ENCODE data around the gene MRPL47. TPM values are rescaled to one million over a fixed set of nuclear protein-coding genes. Genes with fewer than 3 reads are reported as not detected.
A peak's percentile ranks its signal among the peaks of the same experiment; 100 is the strongest.

Gene MRPL47
- total RNA-seq (2021) = 51.3 and 56.1 TPM in 2 replicates
- percentile 94 among the genes with signal in this experiment for Bru-seq, nascent RNA
- BruChase-seq, experiment 1, labeled RNA remaining after a 2-hour chase = percentile 78 among the genes with signal in this experiment
- BruChase-seq, experiment 2, labeled RNA remaining after a 6-hour chase = percentile 89 among the genes with signal in this experiment
- long read RNA-seq, transcript MRPL47-203 (7 exons, 1,370 nt) = major isoform, 225 of 248 reads
- long read RNA-seq, transcript MRPL47-202 (6 exons, 673 nt) = minor isoform, 5 of 248 reads
- long read RNA-seq, partial matches to known transcripts = 2 of 248 reads
- long read RNA-seq, other reads (novel, unspliced or antisense) = 16 of 248 reads

DNA sequence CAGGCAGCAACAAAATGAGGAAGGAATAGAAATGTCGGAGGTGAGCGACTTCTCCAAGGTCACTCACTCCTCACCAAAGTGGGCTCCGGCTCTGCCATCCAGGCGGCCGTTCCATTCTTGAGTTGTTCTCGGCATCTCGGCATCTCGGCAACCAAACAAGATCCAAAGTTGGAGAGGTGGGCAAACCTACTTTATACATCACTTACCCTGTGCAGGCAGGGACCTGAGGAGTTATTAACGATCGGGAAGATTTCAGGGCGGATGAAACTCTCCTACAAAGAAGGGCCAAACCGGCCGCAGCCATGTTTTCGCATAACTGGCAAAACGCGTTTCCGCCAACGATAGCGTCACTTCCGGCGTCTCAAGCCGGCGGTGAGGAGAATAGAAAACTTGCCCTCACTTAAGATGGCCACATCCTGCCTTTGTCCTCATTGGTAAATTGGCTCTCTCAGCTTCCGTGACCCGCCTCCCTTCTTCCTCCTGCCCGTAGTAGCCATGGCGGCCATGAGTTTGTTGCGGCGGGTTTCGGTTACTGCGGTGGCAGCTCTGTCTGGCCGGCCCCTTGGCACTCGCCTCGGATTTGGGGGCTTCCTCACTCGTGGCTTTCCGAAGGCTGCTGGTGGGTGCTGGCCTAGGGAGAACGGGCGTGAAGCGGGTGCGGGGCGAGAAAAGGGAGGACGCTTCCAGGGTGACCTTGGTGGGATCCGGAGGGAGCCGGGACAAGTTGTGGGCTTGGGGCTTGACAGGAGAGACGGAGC, at the start of gene MRPL47, which contains the start of gene NDUFB5:
Gene MRPL47, minus strand, starts transcription at position 318 of the 758 bp plus-strand sequence. Its CDS starts 14 bp downstream, at position 304.
Gene NDUFB5, plus strand, starts transcription at position 474 of the 758 bp plus-strand sequence. Its CDS starts 22 bp downstream, at position 496.
- Histone ChIP-seq H3K4me3 (peak within 1 kb of the TSS; percentile 94), H2AFZ (peak within 1 kb of the TSS; percentile 94), H3F3A (ENCODE audit: insufficient read depth, low read depth) (no peaks in the 10 kb centered on the region), H3K4me1 (replicated peaks; ENCODE audit: insufficient read depth) (peaks cover 24% of the 10 kb centered on the region), H3K27ac (peak within 1 kb of the TSS; percentile 76), H3K79me2 (ENCODE audit: low read depth) (peaks cover 54% of the 10 kb centered on the region), H3K9me2 (ENCODE audit: insufficient read depth) (no peaks in the 10 kb centered on the region), H3K4me2 (peak within 1 kb of the TSS; percentile 88), H3K9me3 (ENCODE audit: insufficient read depth, low read depth) (no peaks in the 10 kb centered on the region), H3K27me3 (ENCODE audit: insufficient read depth, low read depth) (no peaks in the 10 kb centered on the region), H3K36me3 (ENCODE audit: low read depth) (peaks cover 31% of the 10 kb centered on the region), H4K20me1 (ENCODE audit: insufficient read depth) (0 out of 2 replicates have a peak, but pooled peaks cover under 1% of the 10 kb centered on the region)
- intact Hi-C loops (cut with micrococcal nuclease; ENCODE audit: unreplicated experiment) = loop anchor here (1.0 to 2.0 kb wide), 3 partner anchors 42 to 257 kb away; partner anchors contain the start of genes ACTL6A, MFN1 and USP13
- TF ChIP-seq EZH2 (IDR thresholded peaks at IDR 0.05; ENCODE audit: low read depth) = no peak
- TF ChIP-seq, protein P1, sequence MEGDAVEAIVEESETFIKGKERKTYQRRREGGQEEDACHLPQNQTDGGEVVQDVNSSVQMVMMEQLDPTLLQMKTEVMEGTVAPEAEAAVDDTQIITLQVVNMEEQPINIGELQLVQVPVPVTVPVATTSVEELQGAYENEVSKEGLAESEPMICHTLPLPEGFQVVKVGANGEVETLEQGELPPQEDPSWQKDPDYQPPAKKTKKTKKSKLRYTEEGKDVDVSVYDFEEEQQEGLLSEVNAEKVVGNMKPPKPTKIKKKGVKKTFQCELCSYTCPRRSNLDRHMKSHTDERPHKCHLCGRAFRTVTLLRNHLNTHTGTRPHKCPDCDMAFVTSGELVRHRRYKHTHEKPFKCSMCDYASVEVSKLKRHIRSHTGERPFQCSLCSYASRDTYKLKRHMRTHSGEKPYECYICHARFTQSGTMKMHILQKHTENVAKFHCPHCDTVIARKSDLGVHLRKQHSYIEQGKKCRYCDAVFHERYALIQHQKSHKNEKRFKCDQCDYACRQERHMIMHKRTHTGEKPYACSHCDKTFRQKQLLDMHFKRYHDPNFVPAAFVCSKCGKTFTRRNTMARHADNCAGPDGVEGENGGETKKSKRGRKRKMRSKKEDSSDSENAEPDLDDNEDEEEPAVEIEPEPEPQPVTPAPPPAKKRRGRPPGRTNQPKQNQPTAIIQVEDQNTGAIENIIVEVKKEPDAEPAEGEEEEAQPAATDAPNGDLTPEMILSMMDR (conservative IDR thresholded peaks at IDR 0.05) = no peak
- BruUV-seq (replicated peaks) = TSS peak; percentile 88
- POLR2A ChIA-PET (ENCODE audit: unreplicated experiment) = interaction anchor here (0.5 to 0.7 kb wide), 3 partner anchors 40 to 287 kb away, joined by 4 to 27 read pairs (median 5); no protein-coding TSS in a partner anchor
- CTCF ChIA-PET = interaction anchor here (0.6 kb wide), 1 partner anchor 1308 kb away, joined by 9 read pairs; the partner anchor contains the start of gene FXR1
- DNase-seq = peak; percentile 90 to 95

DNA sequence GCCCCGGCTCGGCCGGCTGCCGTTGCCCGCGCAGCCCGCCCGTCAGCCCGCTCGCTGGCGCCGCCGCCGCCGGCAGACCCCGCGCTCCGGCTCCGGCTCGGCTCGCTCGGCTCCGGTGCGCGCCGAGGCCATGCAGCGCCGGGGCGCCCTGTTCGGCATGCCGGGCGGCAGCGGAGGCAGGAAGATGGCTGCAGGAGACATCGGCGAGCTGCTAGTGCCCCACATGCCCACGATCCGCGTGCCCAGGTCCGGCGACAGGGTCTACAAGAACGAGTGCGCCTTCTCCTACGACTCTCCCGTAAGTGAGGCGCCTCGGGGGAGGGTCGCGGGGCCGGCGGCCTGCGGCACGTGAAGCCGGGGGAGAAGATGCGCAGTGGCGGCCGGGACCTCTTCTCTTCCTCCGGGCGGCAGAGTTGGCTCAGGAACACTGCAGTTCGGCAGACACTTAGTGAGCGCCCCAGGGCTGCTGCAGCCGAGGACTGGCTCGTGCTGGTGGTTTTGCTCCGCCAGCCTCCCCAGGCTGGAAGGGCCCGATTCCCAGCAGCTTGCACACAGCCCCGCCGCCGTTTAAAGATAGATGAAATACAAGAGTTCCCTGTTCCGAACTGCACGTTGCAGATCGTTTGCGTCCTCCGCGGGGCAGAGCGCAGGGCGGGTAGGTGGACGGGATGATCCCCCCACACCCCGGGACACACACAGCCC, 48.8 kb upstream of the MRPL47 start:
- ChIA-PET POLR2A (ENCODE audit: unreplicated experiment) (no interaction called here), CTCF (interaction anchor here (0.7 kb wide), 1 partner anchor 710 kb away, joined by 3 read pairs; no protein-coding TSS in a partner anchor)
- BruUV-seq (replicated peaks) = no TSS peak
- intact Hi-C loops (cut with micrococcal nuclease; ENCODE audit: unreplicated experiment) = loop anchor here (1.0 to 5.0 kb wide), 3 partner anchors 20 to 114 kb away; partner anchors contain the start of genes MRPL47 and NDUFB5
- Histone ChIP-seq H3K4me2 (peak overlapping the region; percentile 71), H3K36me3 (ENCODE audit: low read depth) (no peaks in the 10 kb centered on the region), H2AFZ (peak overlapping the region; percentile 92), H3F3A (ENCODE audit: insufficient read depth, low read depth) (peaks cover 25% of the 10 kb centered on the region), H3K9me3 (ENCODE audit: insufficient read depth, low read depth) (no peaks in the 10 kb centered on the region), H4K20me1 (ENCODE audit: insufficient read depth) (no peaks in the 10 kb centered on the region), H3K79me2 (ENCODE audit: low read depth) (peaks cover 41% of the 10 kb centered on the region), H3K27me3 (ENCODE audit: insufficient read depth, low read depth) (no peaks in the 10 kb centered on the region), H3K4me1 (replicated peaks; ENCODE audit: insufficient read depth) (peaks cover 9% of the 10 kb centered on the region), H3K4me3 (peak overlapping the region; percentile 97), H3K27ac (peak overlapping the region; percentile 57), H3K9me2 (ENCODE audit: insufficient read depth) (no peaks in the 10 kb centered on the region)
- peak; percentile 79 to 80 for DNase-seq
- no peak for TF ChIP-seq EZH2 (IDR thresholded peaks at IDR 0.05; ENCODE audit: low read depth)
- TF ChIP-seq, protein P1 (conservative IDR thresholded peaks at IDR 0.05) = 0 out of 2 replicates have a peak, but pooled peaks have one; percentile 22
